GM15510 (cell line): ENCODE results near the gene ITGBL1.

Experiments
- POLR2A ChIP-seq: IDR thresholded peaks from 3 replicates; pipeline ENCODE4 v1.6.1; 2011; ENCODE audit warnings: borderline replicate concordance; ENCODE audit not compliant: insufficient read length; ENCODE audit errors: extremely low read depth

Gene ITGBL1

DNA sequence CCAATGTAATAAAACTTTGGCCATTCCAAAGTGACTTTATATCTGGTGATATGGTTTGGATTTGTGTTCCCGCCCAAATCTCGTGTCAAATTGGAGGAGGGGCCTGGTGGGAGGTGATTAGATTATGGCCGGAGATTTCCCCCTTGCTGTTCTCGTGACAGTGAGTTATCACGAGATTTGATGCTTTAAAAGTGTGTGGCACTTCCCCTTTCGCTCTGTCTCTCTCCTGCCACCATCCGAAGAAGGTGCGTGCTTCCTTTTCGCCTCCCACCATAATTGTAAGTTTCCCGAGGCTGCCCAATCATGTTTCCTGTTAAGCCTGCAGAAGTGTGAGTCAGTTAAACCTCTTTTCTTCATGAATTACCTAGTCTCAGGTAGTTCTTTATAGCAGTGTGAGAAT is 26.9 kb upstream of the ITGBL1 start:
- no peak for TF ChIP-seq POLR2A

DNA sequence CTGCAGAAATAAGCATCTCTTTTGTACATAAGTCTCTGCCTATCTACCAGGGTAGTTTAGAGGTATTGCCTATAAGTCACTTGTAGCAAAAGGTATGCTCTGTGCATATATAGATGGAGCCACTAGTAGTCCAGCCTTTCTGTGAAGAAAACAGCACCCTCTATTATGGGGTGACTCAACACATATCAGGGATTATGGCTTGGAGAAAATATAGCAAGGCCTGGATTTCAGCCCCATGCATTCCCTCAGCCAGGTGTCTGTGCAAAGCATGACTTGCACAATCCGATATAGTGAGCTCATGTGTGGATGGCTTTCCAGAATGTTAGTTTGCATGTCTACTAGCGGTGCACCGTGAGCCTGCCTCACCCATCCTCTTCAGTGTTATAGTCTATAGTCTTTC is 22.7 kb upstream of the ITGBL1 start:
- TF ChIP-seq POLR2A = no peak

DNA sequence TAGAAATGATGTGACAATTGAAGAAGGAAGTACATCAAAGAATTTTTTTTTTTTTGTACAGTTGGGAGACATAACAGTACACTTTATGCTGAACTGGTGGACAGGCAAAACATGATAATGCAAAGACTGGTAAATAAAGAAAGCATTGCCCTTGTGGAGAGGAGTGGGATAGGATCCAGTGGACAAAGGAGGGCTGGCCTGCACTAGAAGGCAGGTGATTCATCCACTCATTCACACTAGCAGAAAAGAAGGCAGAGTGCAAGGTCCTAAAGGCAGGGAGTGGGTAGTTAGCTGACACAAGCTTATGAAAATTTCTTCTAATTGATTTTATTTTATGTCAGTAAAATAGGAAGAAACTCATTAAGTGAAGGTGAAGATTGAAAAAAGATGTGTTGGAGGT is 18.6 kb upstream of the ITGBL1 start:
- TF ChIP-seq POLR2A = no peak

DNA sequence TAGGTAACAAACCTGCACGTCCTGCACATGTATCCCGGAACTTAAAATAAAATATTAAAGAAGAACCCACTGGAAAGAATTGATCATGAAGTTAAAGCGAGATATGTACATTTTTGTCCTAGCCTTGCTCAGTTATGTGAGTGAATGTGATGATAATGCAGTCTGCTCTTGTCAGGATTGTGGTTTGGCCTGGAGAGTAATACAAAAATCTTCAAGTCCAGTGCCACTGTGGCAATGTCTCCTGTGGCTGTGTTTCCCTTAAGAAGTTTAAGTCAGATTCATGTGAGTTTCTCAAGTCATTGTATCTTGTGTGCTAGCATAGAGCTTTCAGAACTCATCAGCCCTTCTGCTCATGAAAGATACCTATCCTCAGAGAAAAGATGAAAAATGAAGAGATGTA is 18.0 kb upstream of the ITGBL1 start:
- no peak for TF ChIP-seq POLR2A

DNA sequence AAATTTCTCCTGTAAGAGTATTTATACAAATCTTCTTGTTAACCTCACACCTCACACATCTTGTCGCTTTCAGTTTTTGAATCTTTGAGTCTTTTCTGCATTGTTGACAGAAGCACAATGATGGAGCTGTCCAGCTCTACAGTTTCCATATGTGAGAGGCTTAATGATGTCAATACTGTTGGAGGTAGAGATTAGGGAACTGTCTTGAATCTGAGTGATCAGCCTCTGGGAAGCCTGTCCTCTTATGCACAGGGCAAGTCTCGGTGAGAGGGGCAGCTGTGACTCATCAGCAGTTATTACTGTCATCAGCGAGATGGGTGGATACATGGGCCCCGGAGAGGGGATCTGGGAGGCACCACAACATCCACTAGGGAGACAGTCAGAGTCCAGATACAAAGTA is 4.6 kb upstream of the ITGBL1 start:
- no peak for TF ChIP-seq POLR2A

DNA sequence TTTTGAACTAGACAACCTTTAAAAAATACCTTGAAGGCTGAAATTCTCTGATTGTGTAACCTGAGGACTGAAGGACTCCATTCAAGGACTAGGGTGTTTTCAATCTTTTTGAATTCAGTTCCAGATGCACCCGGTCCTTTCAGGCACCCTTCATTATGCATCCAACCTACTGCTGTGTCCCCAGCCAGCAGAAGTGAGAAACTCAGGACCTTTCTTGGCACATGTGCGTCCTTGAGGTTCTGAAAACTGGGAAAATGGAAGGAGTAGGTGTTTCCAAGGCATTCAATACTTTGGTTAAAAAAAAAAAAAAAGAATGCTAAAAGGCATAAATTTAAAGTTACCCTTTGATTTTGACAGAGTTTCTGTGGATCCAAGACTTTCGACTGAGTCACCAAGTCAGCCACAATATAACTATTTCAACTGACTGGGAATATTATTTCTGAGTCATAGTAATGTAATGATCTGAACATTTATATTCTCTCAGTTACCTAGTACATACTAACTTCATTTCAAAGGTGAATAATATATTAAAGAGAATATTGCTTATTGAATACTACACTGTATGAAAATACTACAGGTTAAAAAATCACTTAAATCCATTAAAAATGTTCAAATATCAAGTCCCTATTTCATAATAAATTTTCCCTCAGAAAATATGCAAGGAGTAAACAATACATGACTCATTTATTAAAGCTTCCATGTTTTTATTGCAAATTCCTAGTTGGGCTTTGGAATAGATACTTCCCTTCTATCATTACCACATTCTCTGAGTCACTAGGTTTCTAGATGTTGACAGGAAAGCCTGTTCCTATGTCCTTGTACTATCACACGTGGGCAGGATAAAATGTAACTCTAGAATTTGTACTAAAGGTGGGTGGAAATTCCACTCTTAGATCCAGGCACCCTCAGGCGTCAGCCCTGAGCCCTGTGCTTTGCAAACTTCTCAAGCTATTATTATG is 2.4 kb upstream of the ITGBL1 start:
- no peak for TF ChIP-seq POLR2A

DNA sequence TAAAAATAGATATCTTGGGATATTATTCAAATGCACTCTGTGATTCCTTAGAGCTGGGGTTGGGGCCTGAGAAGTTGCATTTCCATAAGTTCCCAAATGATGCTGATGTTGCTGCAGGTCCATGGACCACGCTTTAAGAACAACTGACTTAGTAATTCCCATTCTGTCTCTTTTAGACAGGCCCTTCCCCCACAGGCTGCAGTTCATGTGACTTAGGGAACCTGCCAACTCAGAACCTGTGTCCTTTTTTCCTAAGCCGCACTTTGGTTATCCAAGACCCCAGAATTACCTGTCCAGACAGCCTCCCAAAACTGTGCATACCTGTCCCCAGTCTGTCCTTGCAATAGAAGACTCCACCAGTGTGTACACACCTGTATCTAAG is 1.7 kb upstream of the ITGBL1 start:
- TF ChIP-seq POLR2A = no peak

DNA sequence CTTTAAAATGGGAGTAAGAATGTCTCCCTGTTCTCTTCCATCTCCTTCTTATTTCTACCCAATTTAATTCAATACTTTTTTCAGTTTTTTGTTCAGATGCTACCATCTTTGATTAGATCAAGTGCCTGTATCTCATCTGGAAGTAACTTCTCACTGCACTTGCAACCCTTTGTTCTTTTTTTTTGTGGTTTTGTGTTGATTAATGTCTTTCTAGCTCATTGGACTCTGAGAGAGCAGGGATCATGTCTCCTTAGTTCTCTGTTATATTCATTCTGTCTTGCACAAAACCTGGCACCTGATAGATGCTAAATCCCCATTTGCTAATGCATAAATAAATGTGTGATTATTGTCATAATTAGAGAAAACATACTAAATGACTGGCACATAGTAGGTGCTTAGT is 834 bp upstream of the ITGBL1 start:
- no peak for TF ChIP-seq POLR2A

DNA sequence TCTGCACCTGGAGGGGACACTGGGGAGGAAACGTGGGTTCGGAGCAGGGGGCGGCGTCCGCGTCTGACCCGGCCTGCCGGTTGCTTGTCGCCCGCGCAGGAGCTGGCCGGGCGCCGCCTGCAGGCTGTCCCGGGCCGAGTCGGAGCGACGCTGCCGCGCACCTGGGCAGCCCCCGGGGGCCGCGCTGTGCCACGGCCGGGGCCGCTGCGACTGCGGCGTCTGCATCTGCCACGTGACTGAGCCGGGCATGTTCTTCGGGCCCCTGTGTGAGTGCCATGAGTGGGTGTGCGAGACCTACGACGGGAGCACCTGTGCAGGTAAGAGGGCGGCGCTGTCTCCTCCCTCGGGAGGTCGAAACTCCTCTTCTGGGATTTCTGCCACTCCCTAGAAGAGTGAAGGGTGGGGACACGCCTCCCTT is 1.3 kb downstream of the ITGBL1 start:
- TF ChIP-seq POLR2A = no peak

DNA sequence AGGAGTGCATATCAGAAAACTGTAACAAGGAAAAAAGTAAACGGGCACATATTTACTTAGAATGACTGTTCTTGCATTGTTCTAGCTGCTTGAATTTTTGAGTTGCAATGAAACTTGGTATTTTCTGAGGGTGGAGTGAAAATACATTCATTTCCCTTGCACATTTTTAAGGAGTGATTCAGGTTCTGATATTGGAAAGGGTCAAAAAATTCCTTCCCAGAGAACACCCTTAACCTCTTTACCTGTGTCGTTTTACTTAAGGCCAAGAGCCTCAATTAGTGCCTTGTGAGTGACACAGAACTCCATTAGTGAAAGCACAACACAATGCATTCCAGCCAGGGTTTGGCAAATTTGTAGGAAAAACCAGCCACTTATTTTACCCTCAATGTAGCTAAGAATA is 2.3 kb downstream of the ITGBL1 start:
- no peak for TF ChIP-seq POLR2A

DNA sequence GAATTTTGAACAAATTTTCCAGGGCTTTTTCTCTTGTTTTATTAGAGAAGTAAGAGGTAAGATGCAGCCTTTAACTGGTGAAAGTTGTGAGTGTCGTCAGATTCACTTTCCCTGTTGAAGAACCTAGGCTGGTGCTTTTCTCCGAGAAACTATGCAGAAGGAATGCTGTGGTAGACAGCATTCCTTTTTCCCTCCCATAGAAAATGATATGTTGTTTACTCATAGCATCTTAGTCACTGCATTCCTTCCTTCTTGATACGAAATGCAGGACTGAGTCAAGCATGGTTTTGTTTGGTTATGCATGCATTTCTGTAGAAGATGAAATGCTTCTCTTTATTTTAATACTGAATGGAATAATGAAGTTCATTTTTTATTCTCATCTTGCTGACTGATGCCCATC is 3.4 kb downstream of the ITGBL1 start:
- no peak for TF ChIP-seq POLR2A

DNA sequence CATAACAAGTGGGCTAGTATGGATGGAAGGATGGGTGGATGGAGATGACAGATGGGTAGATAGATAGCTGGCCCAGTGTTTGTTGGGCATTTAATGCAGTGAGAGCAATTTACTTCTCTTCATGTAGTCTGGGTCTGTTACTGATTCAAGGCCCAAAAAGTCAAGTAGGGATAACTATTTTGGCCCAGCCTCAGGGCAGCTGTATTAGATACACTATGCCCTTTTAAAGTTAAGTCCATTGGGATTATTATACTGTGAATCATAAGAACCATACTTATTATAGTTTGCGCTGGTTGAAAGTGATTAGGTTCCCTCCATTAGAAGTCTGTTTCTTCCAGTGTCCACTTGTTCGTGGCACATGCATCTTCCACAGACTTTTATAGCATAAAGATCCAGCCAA is 4.7 kb downstream of the ITGBL1 start:
- TF ChIP-seq POLR2A = no peak

DNA sequence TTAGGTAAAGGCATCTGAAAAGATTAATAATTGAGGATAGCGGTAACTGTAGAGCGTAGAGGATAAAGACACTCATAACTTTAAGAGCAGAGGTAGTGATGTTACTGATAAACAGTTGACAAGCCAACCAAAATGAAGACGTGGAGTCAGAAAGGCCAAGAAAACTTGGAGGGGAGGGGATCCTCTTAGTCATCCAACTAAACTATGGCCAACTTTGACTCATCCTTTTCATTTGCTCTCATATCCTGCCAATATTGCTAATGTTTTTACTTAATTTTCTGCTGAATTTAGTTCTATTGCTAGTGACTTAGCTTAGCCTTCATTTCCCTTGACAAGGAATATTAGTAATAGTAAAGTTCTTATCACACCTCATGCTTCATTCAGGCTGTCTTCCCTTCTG is 13.4 kb downstream of the ITGBL1 start:
- TF ChIP-seq POLR2A = no peak

DNA sequence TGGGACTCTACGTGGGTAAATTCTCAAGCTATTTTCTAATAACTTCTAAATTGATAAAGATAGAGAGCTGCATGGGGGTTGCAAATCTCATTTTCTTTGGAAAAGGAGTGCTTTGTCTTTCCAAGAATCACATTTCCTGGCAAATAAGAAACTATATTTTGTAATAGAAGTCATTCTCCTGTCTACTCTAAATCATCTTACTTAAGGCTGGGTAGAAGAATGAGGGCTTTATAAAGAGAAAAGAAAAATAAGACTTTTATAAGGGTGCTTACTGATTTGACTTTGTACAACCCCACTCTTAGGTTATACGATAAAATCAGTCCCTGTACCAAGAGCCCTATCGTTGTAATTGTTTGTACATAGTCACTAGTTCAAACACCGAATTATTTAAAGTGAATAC is 14.9 kb downstream of the ITGBL1 start:
- TF ChIP-seq POLR2A = no peak

DNA sequence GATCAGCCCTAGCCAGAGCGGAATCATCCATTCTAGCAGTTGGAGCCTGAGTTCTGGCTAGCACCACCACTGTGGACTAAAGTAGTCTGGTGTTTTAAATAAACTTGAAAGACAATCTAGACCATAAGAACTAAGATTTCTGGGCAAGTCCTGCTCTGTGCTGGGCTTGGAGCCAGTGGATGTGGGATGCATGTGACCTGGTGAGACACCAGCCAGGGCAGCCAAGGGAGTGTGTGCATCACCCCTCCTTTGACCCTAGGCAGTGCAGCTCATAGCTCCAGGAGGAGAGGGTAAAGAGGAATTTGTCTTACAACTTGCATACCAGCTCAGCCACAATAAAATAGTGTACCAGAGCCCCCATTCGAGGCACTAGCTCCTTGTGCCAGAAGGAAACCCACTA is 21.0 kb downstream of the ITGBL1 start:
- no peak for TF ChIP-seq POLR2A

DNA sequence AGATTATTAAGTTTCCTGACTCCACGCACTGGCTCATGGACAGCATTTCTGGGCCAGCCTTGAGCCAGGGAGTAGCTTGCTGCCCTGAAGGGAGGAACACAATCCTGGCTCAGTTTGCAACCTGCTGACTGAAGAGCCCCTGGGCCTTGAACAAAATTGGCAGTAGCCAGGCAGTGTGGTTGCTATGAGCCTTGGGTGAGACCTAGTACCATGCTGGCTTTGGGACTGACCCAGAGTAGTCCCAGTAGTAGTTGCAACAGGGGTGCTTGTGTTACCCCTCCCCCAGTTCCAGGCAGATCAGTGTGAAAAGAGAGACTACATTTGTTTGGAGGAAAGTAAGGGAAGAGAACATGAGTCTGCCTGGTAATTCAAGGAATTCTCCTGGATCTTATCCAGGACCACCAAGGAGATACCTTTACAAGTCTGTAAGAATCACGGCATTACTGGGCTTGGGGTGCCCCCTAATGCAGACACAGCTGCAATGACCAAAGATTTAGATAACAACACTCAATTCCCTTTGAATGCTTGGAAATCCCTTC is 22.0 kb downstream of the ITGBL1 start:
- no peak for TF ChIP-seq POLR2A

DNA sequence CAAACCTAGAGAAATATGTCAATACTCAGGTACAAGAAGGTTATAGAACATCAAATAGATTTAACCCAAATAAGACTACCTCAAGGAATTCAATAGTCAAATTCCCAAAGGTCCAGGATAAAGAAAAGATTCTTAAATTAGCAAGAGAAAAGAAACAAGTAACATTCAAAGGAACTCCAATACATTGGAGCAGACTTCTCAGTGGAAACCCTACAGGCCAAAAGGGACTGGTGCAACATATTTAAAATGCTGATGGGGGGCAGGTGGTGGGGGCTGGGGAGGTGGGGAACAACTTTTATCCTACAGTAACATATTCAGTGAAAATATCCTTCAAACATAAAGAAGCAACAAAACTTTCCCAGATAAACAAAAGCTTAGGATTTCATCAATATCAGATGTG is 23.1 kb downstream of the ITGBL1 start:
- TF ChIP-seq POLR2A = no peak

DNA sequence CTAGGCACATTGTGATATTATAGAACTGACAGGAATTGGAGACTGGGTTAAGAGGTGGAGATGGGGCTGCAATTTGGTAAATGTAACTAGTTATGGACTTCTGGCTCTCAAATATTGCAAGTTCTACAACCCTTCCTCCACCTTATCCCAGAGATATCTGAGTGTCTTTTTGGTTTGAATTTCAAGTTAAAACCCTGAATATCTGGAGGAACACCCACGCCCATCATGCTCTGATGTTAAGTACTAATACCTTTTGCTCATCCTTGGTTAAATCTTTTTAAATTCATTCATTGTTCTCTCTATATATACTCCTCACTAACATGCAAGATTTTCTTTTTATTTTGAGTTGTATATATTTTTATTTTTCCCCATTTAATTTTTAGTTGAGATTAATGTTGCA is 28.9 kb downstream of the ITGBL1 start:
- no peak for TF ChIP-seq POLR2A
